Ecto neural progenitor cell (in vitro differentiated cells): Measurements from ENCODE around the gene UXS1.

Experiments used
- DNase-seq: peaks from one replicate; pipeline ENCODE4 v3.0.0-alpha.2; 2018; ENCODE audit warnings: low spot score

UXS1 gene

DNA sequence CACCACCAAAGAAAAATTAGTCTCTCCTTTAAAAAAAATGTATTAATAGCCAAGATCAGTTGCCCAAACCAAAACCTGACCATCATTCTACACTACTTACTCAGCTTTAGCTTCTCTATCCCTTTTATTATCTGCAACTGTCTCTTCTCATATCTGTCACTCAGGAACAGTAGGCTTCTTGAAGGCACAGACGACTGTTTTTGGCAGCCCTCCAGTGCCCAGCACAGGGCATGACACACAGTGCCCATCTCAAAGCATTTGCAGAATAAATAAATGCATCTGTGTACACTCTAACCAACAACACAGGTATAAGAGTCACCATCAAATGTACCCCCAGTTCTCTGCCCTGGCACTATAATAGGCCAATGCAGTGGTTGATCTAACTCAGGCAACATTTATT lies 117.2 kb downstream of the UXS1 start:
- DNase-seq, result no peak

DNA sequence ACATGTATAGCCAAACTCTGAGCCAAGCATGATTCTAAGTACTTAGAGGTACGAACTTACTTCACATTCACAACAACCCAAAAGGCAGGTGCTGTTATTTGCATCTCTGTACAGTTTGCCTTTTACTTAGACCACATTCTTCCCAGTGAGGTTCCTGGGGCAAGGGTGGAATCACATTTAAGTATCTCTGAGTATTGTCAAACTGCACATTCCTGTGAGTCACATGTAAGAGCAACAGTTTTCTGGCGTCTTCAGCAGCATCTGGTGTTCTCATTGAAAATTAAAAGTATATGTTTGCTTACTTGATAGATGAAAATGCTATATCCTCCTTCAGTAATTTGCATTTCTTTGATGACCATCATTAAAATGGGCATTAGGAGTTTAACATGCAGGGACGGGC lies 119.1 kb downstream of the UXS1 start:
- DNase-seq, result no peak

DNA sequence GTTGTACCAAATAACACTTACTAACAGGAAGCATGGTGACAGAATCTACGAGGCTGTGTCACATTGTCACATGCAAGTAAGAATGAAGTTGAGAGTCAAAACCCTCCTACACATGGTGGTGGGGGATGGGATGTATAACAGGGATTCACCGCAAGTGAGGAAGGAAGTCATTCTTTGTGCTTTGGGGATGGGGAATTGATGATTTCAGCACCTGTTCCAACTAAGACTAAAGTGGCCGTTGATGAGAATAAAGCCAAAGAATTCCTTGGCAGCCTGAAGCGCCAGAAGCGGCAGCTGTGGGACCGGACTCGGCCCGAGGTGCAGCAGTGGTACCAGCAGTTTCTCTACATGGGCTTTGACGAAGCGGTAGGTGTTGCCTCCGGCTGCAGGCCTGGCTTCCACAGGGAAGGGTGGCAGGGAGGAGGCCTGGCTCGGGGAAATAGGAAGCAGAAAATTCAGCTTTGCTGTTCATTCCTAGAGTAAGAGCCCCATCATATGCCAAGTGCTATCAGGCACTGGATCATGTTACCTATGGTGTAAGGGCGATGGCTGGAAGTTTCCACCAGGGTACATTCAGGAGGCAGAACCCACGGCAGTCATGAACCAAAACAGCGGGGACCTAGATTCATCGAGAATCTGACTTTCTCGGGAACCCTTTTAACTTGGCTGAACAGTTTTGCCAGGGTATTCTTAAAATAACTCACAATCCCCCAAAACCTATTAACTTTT lies 120.3 kb downstream of the UXS1 start:
- no peak for DNase-seq

DNA sequence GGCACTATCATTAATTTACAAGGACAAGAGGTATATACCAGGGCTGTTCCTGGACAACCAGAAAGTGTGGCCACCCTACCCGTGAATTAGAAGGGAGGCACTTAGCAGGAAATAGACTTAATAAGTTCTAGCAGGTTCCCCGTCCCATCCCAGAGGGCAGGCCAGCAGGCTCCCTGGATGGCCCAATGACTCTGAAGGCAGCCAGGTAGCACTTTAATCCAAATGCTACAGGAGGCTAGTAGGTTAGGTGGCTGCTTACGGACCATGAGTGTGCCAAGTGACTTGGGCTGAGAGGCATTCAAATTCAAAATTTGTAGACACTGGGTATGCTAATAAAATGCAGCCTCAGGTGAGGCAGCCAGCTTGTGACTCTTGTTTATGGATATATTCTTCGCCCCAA lies 123.9 kb downstream of the UXS1 start:
- no peak for DNase-seq

DNA sequence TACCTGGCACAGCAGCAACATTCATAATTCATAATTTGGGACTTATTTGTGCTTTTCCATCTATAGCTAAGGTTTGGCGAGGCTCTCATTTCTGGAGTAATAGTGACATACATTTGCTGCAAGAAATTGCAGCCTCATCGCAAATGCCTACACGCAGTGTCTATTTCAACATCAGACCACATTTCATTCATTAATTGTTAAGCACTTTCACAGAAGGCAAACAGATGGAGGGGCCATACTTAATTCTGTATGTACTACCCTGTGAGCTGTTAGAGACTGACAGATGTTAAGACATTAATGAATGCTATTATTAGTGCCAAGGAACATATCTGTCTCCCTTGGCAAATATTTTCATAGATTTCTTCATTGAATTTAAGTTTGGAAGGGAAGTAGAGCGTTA lies 125.7 kb downstream of the UXS1 start:
- DNase-seq, result no peak

DNA sequence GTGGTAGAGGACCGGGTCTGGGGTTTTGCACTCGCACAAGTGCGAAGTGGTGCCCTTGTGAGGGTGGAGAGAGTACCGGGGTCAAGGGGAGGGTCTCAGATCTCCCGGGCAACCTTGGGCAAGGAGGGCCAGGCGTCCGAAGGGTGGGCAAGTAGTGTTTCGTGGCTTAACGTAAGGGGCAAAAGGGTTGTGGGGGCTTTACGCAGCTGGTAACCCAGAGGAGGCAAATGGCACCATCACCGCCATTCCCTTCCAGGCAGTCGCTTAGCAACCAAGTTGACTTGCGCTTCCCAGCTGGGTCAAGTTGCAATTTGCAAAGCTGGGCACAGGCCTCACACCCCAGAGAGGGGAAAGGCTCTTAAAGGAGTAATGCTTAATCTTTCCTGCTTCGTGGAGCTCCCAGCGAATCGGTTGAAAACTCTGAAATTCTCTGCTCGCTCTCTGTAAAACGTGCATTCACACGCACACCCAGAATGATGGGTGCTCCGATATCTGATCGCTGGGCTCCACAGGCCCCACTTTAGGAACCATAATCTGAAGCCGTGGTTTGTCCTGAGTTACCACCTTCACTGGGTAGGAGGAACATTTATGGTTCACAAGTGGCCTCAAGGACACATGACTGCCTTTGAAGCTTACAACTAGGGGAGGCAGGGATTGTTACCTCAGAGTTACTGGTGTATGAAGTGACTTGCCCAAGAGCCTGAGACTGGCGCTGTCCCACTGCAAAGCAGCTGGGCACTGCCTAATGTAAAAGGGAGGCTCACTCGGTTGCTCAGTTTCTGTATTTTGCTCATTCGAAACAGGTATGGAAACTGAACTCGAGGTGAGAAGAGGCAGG lies 127.9 kb downstream of the UXS1 start:
- DNase-seq, result peak; percentile 55

DNA sequence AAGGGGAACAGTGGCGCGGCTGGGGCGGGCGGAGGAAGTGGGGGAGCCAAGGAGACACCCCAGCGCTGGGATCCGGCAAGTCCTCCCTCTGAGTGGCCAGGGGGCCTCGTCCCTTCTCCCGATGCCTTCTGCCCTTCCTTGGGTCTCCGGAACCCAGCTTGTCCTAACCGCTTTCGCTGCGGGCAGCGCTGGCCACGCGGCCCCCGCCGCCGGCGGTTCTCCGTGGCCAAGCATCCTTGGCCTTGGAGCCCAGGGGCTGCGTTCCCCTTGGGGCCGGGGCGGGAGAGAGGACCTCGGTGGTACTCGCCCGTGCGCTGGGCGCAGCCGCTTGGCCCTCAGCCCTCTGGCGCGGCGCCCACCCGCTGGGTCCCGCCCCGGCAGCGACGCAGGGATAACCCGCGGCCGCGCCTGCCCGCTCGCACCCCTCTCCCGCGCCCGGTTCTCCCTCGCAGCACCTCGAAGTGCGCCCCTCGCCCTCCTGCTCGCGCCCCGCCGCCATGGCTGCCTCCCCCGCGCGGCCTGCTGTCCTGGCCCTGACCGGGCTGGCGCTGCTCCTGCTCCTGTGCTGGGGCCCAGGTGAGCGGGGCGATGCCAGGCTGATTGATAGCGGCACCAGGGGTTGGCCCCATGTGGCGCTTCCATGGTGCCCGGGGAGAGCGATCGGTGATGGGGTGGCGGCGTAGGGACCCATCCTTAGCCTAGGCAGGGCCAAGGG lies 128.7 kb downstream of the UXS1 start:
- DNase-seq, result no peak

DNA sequence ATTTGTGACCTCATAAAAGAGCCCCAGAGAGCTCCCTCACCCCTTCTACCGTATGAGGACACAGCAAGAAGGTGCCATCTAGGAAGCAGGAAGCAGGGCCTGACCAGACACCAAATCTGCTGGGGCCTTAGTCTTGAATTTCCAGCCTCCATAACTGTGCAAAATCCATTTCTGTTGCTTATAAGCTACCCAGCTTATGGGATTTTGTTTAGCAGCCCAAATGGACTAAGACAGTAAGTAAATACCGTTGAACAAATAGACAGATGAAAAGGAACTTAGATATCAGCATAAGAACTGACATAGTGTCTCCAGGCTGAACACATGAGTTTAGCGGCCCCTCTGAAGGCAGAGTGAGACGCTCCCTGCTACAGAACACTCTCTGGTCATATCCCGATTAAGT lies 130.9 kb downstream of the UXS1 start:
- DNase-seq, result no peak

DNA sequence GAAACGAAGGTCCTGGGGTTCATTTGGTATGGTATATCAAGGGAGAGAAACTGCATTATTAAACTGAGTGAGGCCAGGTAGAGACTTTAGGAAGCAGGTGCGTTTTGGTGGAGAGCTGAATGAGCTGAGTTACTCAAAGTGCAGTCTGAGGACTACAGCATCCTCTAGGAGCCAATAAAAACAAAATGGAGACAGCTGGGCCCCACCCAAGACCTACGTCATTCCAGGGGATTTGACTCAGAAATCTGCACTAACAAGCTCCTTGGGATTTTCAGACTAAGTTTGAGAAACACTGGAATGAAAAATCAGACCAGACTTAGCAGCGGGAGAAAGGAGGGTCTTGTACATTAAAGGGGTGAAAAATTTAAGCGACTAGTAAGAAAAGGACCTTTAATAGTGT lies 131.5 kb downstream of the UXS1 start:
- no peak for DNase-seq

DNA sequence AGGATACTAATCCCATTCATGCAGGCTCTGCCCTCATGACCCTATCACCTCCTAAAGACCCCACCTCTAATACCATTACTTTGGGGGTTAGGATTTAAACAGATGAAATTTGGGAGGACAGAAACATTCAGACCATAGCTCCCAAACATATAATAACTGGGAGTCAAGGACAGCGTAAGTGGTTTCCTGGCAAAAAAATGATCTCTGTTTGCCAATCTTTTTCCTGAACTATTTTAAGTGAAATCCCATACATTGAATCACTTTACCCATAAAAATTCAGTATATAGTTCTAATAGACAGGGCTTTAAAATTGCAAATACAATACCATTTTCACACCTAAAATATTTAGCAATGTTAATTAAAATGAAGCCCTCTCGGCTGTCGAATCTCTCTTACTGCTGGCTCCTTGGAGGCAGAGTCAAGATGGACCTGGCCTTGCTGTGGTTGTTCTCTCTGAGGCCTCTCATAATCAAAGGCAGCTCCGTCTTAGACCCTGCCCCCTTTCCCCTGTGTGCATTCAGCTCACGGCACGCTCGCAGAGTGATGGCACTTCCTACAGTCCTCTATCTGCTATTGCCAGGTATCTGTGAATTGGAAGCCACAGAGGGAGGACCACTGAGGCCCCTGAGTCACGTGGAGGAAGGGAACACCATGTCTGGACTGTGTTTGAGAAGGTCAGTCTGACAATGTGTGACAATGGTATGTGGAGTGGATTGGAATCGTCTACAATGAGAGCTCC lies 132.3 kb downstream of the UXS1 start:
- no peak for DNase-seq

DNA sequence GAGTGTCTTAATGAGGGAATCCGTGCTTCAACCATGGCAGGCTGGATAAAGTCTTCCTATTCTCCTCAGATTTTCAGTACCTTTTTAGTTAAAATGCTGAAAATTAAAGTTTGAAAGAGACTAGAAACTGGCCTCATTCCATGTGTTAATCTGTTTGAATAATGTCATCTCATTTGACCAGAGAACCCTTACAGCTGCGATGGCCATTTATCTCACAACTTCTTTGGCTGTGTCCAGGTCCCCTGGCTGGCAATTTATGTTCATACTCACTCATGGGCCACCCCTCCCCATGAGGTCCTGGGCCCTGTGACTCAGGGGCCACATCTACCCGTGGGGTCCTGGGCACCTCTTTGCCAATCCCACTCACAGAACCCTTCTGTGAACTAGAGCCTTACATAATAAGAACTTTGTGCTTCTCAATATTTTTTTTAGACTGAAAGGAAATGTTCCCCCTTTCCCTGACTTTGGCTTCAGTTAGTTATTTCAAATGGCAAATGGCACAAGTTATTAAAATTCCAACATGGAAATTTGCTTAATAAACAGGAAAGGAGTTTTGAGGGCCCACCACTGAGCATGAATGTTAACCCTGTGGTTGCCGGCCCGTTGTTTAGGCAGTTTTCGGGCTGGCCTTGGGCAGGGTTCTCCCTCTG lies 134.6 kb downstream of the UXS1 start:
- DNase-seq, result no peak

DNA sequence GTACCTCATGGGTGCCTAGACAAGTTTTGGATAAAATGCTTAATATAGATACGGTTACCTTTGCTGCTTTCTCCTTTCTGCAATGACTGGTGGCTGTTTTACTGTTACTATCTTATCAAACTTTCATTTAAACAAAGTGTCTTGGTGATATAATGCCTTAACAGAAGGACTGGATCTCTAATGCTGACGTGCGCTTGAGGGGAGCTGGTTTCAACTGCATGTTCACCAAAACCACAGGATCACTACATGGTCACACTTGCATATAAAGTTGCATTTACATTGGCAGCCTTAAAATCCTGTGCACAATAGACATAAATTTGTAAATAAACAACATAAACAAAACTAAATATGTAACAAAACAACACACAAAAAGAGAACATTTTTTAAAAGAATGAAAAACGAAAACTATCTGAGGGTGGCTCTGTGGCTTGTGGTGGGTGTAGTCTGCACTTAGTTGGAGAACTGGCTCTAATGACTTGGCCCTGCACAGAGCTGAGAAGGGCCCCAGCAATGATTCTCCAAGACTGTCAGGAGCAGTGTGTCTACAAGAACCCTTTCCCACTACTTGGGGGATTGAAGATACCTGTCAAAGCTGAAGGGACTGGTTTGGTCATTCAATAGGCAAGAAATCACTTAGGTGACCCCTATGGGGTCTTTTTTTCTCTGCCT lies 135.5 kb downstream of the UXS1 start:
- no peak for DNase-seq

DNA sequence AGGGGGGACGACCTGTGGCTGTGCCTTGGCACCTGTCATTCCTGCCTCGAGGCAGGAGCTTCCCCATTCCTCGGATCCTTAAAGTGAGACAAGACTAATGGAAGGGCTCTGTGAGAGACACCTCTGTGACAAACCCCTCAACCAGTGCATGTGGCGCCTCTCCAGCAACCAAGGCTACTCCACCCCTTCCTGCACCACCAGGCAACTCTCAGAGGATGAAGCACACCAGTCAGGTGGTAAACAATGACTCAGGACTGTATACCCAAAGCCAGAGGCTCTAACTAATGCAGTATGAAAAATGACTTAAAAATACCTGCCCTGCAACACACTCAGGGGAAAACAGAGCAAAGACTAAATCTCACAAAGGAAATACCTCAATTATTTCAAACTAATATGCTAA lies 136.9 kb downstream of the UXS1 start:
- no peak for DNase-seq

DNA sequence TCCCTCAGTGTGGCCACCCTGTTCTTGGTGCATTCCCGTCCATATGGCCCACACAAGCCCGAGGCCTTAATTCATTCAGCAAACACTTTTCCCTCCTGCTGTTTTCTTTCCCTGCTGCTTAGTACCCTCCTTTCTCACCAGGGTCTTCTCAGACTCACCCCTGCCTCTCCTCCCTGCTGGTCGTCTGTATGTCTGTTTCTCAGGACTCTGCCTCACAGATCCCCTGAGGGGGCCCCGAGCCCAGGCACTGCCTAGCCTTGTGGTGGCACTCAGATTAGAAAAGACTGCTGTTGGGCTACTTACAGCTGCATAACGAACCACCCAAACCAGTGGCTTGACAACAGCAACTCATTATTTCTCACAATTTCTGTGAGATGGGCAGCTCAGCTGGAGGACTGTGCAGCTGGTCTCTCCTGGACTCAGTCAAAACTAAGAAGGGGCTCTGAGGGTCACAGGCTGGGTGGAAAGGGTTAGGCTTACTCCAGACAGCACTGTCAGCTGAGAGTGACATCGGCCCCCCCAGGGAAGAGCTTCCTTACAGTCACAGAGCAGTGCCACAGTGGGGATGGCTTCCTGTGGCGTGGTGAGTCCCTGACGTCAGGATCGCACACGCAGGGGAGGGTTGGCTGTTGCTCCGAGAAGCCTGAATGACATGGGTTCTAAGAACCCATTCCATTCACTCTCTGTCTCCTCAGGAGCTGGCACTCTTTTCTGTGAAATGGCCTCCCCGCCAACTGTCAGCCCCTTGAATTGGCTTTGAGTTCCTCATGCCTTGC lies 139.0 kb downstream of the UXS1 start:
- DNase-seq, result no peak

DNA sequence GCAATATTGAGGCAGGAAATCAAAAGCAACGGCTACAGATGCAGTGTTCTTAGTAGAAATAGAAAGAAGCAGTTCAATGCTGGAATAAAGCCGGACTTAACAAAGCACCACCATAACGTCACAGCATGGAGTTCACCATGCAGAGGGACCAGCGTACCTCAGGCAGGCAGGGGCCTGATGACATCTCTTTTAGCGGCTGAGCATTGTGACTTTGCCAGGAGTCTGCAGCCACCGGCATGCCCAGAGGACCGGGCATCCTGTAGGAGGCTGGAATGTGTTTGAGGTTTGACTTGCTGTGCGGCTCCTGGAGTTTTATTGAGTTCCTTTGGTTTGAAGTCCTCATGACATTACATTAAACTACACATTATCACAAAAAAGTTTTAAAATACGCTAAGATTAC lies 139.8 kb downstream of the UXS1 start:
- no peak for DNase-seq

DNA sequence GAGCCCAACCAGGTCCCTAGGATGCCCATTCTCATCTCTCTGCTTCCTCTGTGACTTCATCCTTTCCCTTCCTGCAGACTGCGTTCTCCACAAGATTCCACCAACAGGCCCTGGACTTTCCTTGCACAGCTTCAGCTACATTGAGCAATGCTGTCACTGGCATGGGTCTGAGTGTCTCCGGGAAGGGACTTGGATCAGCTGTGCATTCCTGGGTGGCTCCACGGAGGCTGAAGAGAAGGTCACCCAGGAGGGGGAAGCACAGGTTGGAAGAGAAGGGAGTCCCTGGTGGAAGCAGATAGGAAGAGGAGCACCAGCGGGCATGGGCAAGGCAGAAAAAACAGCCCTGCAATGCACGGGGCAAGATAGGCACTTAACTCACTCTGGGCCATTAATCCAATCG lies 140.5 kb downstream of the UXS1 start:
- no peak for DNase-seq

DNA sequence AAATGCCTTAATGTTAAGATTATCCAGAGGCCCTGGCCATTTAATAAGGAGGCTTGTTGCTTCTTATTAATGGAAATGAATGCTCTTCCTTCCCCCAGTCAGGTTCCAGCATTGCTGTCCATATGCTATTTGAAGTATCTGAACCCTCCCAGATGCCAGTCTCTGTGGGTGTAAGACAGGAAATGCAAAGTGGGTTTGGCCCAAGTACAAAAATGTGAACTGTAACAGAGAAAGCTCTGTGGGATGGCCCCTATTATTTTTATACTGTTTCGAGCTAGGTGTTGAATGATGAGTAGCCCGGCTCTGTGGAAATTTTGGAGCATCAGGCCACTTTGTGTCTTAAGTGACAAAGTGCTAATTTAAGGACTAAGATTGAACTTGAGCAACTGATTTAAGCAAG lies 141.0 kb downstream of the UXS1 start:
- no peak for DNase-seq

DNA sequence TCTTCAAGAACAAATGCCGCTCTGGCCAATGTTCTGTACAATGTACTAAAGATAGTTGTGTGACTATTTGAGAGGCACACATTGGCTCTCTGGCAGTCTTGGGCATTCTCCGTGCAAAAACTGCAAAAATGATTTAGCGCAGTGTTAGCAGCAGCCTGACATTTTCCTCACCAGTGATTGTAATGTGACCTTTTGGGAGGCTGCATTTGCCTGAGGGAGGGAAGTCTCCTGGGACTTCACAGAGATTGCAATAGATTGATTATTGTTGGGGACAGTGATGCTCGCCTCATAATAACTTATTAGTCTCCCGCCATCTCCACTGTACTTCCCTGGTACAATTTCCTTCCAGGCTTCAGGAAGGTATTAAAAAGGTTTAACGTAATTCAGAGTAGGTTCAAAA lies 149.2 kb downstream of the UXS1 start:
- no peak for DNase-seq

DNA sequence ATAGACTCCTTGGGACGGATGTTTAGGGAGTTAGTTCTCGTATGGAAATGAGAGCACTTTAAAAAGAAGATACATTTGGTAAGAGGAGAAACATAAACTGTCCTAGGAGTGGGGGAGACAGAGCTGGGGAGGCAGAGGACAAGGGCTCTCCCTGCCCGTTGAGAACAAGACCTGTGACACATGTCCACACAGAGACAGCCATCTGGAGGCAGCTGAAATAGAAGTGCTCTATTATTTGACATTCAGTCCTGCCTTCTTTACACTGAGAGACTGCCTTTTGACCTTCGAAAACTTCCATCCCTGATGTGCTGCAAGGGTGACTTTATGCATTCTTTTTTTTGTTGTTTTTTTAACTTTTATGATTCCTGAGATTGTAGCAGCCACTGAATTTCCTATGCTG lies 150.1 kb downstream of the UXS1 start:
- DNase-seq, result no peak
